ENCODE results near the gene GABRA4.

Gene GABRA4

GRCh38 chr4:46986922-46987638 lies 6.3 kb downstream of the GABRA4 start:
- DNase-seq, result no peak
- H3K4me3 ChIP-seq (ENCODE audit: low read depth, low read length), result no peak overlapping the region
- in situ Hi-C loops (cut with HindIII; ENCODE audit: low pct_ligation_motif_present, low sequenced_read_pairs), result no loop called here
- peaks cover 4% of the 10 kb centered on the region for H3K27me3 ChIP-seq (replicated peaks)
- H3K27ac ChIP-seq, result no peak overlapping the region
- TF ChIP-seq, protein P1, sequence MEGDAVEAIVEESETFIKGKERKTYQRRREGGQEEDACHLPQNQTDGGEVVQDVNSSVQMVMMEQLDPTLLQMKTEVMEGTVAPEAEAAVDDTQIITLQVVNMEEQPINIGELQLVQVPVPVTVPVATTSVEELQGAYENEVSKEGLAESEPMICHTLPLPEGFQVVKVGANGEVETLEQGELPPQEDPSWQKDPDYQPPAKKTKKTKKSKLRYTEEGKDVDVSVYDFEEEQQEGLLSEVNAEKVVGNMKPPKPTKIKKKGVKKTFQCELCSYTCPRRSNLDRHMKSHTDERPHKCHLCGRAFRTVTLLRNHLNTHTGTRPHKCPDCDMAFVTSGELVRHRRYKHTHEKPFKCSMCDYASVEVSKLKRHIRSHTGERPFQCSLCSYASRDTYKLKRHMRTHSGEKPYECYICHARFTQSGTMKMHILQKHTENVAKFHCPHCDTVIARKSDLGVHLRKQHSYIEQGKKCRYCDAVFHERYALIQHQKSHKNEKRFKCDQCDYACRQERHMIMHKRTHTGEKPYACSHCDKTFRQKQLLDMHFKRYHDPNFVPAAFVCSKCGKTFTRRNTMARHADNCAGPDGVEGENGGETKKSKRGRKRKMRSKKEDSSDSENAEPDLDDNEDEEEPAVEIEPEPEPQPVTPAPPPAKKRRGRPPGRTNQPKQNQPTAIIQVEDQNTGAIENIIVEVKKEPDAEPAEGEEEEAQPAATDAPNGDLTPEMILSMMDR (IDR thresholded peaks at IDR 0.05; ENCODE audit: low read depth, low read length, missing control alignments), result no peak
- no peaks in the 10 kb centered on the region for H3K36me3 ChIP-seq (replicated peaks)

GRCh38 chr4:46984781-46985180 lies 8.6 kb downstream of the GABRA4 start:
- Histone ChIP-seq H3K4me3 (ENCODE audit: low read depth, low read length) (no peak overlapping the region), H3K27ac (no peak overlapping the region), H3K27me3 (replicated peaks) (no peaks in the 10 kb centered on the region), H3K36me3 (replicated peaks) (no peaks in the 10 kb centered on the region)
- in situ Hi-C loops (cut with HindIII; ENCODE audit: low pct_ligation_motif_present, low sequenced_read_pairs), result no loop called here
- TF ChIP-seq, protein P1 (IDR thresholded peaks at IDR 0.05; ENCODE audit: low read depth, low read length, missing control alignments), result no peak
- no peak for DNase-seq

- Histone ChIP-seq H3K36me3 (replicated peaks) (no peaks in the 10 kb centered on the region), H3K4me3 (ENCODE audit: low read depth, low read length) (no peak overlapping the region), H3K27me3 (replicated peaks) (no peaks in the 10 kb centered on the region), H3K27ac (no peak overlapping the region)
- TF ChIP-seq, protein P1 (IDR thresholded peaks at IDR 0.05; ENCODE audit: low read depth, low read length, missing control alignments), result no peak
- no peak for DNase-seq
- in situ Hi-C loops (cut with HindIII; ENCODE audit: low pct_ligation_motif_present, low sequenced_read_pairs), result no loop called here
Measured at GRCh38 chr4:46980851-46981250, 12.5 kb downstream of the GABRA4 start.

GRCh38 chr4:46979726-46980125 lies 13.7 kb downstream of the GABRA4 start:
- H3K27me3 ChIP-seq (replicated peaks), result no peaks in the 10 kb centered on the region
- TF ChIP-seq, protein P1 (IDR thresholded peaks at IDR 0.05; ENCODE audit: low read depth, low read length, missing control alignments), result no peak
- in situ Hi-C loops (cut with HindIII; ENCODE audit: low pct_ligation_motif_present, low sequenced_read_pairs), result no loop called here
- H3K27ac ChIP-seq, result no peak overlapping the region
- no peak overlapping the region for H3K4me3 ChIP-seq (ENCODE audit: low read depth, low read length)
- no peaks in the 10 kb centered on the region for H3K36me3 ChIP-seq (replicated peaks)
- DNase-seq, result no peak

GRCh38 chr4:46979283-46979682 lies 14.1 kb downstream of the GABRA4 start:
- in situ Hi-C loops (cut with HindIII; ENCODE audit: low pct_ligation_motif_present, low sequenced_read_pairs), result no loop called here
- TF ChIP-seq, protein P1 (IDR thresholded peaks at IDR 0.05; ENCODE audit: low read depth, low read length, missing control alignments), result no peak
- no peak overlapping the region for H3K4me3 ChIP-seq (ENCODE audit: low read depth, low read length)

GRCh38 chr4:46977245-46977644 lies 16.1 kb downstream of the GABRA4 start:
- Histone ChIP-seq H3K4me3 (ENCODE audit: low read depth, low read length) (no peak overlapping the region), H3K27me3 (replicated peaks) (no peaks in the 10 kb centered on the region), H3K27ac (no peak overlapping the region), H3K36me3 (replicated peaks) (no peaks in the 10 kb centered on the region)
- DNase-seq, result no peak
- in situ Hi-C loops (cut with HindIII; ENCODE audit: low pct_ligation_motif_present, low sequenced_read_pairs), result no loop called here
- TF ChIP-seq, protein P1 (IDR thresholded peaks at IDR 0.05; ENCODE audit: low read depth, low read length, missing control alignments), result no peak

More at GRCh38 chr4:46979283-46979682, 14.1 kb downstream of the GABRA4 start:
- Histone ChIP-seq H3K36me3 (replicated peaks) (no peaks in the 10 kb centered on the region), H3K27ac (no peak overlapping the region), H3K27me3 (replicated peaks) (no peaks in the 10 kb centered on the region)
- no peak for DNase-seq
